ENCODE measurements around the gene TRAM2.

Gene TRAM2

DNA sequence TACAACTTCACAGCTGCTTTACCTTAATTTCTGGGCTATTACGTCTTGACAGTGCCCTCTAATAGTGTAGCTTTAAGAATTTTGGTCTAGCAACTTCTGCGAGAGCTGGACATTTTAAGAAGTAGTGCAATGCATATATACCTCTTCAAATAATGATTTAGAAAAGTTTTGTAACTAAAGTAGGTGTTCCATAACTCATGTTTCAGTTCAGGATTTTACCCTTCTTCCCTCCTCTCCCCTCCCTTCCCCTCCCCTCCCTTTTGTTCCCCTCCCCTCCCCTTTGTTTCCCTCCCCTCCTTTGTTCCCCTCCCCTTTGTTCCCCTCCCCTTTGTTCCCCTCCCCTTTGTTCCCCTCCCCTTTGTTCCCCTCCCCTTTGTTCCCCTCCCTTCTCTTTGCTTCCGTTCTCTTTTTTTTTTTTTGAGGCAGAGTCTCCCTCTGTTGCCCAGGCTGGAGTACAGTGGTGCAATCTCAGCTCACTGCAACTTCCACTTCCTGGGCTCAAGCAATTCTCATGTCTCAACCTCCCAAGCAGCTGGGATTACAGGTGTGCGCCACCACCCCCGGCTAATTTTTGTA is 28.8 kb upstream of the TRAM2 start:
- DNase-seq (ENCODE audit: low read depth in 1 of 2, low spot score in 1 of 2), result no peak
- TF ChIP-seq JUND (IDR thresholded peaks at IDR 0.05; ENCODE audit: low read depth), result no peak
- in situ Hi-C loops (cut with HindIII; ENCODE audit: low pct_unique_long_range_greater_than_20kb, low sequenced_read_pairs), result no loop called here

- in situ Hi-C loops (cut with HindIII; ENCODE audit: low pct_unique_long_range_greater_than_20kb, low sequenced_read_pairs), result no loop called here
- no peak for TF ChIP-seq JUND (IDR thresholded peaks at IDR 0.05; ENCODE audit: low read depth)
- DNase-seq (ENCODE audit: low read depth in 1 of 2, low spot score in 1 of 2), result no peak
Measured at GRCh38 chr6:52603000-52603795, 26.3 kb upstream of the TRAM2 start.

GRCh38 chr6:52598824-52599190 is 21.9 kb upstream of the TRAM2 start:
- in situ Hi-C loops (cut with HindIII; ENCODE audit: low pct_unique_long_range_greater_than_20kb, low sequenced_read_pairs), result no loop called here
- DNase-seq (ENCODE audit: low read depth in 1 of 2, low spot score in 1 of 2), result no peak
- TF ChIP-seq JUND (IDR thresholded peaks at IDR 0.05; ENCODE audit: low read depth), result no peak

GRCh38 chr6:52598123-52598823 is 21.4 kb upstream of the TRAM2 start:
- no peak for TF ChIP-seq JUND (IDR thresholded peaks at IDR 0.05; ENCODE audit: low read depth)
- in situ Hi-C loops (cut with HindIII; ENCODE audit: low pct_unique_long_range_greater_than_20kb, low sequenced_read_pairs), result no loop called here
- DNase-seq (ENCODE audit: low read depth in 1 of 2, low spot score in 1 of 2), result peak in 1 of 2 experiments; percentile 67

DNA sequence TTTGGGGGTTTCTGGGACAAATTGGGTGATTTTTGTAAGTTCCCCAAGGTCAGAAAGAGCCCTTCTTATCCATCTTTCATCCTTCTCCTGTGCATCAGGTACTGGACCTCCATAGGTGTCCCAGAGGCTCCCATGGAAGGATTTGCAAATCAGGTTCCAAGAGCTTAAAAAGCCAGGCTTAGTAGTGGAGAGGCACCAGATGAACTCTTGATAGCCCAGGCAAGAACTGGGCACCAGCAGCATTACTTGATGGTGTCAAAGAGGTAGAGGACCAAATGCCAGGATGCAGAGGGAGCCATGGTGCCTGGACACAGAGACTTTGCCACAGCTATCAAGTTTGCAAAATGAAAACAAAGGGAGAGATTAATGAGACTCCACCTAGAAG is 20.9 kb upstream of the TRAM2 start:
- TF ChIP-seq JUND (IDR thresholded peaks at IDR 0.05; ENCODE audit: low read depth), result no peak
- DNase-seq (ENCODE audit: low read depth in 1 of 2, low spot score in 1 of 2), result no peak
- in situ Hi-C loops (cut with HindIII; ENCODE audit: low pct_unique_long_range_greater_than_20kb, low sequenced_read_pairs), result no loop called here

GRCh38 chr6:52596371-52597028 is 19.6 kb upstream of the TRAM2 start:
- in situ Hi-C loops (cut with HindIII; ENCODE audit: low pct_unique_long_range_greater_than_20kb, low sequenced_read_pairs), result no loop called here
- TF ChIP-seq JUND (IDR thresholded peaks at IDR 0.05; ENCODE audit: low read depth), result no peak
- DNase-seq (ENCODE audit: low read depth in 1 of 2, low spot score in 1 of 2), result no peak

DNA sequence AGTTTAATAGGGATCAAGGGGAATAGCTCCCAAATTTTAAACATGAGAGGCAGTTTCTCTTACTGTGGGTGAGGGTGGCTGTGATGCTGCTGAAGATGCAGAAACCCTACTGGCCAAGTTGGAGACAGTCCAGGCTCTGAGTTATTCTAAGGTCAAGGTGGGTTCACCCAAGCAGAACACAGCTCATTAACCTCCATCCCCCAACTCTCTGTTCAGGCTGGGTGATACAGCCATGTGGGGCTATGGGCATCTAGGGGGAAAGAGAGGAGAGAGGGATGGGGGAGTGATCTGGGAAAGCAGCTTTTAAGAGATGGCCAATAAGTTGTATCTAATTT is 18.9 kb upstream of the TRAM2 start:
- in situ Hi-C loops (cut with HindIII; ENCODE audit: low pct_unique_long_range_greater_than_20kb, low sequenced_read_pairs), result no loop called here
- no peak for TF ChIP-seq JUND (IDR thresholded peaks at IDR 0.05; ENCODE audit: low read depth)
- no peak for DNase-seq (ENCODE audit: low read depth in 1 of 2, low spot score in 1 of 2)

DNA sequence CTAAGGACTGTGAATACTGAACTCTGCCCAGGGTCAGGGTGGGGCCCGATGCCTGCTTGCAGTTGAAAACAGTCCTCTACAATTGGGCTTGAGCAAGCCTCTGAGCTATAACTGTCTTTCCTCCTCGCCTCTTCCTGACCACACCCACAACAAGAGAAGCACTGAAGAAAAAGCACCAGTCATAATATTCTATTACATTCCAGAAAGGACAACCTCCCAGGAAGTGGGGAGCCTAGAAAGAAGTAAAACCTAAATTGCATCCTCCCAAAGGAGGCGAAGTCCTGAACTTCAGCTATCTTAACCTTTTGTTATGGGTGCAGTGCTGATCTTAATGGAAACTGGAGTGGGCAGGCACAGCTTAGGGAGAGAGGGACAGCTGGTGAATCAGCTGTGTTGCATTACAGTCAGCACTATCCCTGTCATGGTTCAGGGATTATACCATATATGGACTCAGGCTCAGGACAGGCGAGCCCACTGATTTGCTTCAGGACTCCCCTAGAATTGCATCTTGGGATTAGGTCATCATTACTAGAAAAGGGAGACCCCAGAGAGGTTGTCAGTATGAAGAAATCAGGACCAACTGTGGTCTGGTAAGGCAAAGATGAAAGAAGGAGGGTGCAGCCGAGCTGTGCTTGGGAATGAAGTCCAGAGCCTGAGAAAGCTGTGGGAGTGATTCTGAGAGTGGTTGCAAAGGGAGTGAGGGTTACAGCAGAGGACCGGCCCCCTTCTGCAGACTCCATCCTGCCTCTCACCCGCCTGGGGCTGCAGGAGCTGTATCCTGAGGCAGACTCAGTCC is 18.3 kb upstream of the TRAM2 start:
- in situ Hi-C loops (cut with HindIII; ENCODE audit: low pct_unique_long_range_greater_than_20kb, low sequenced_read_pairs), result no loop called here
- no peak for DNase-seq (ENCODE audit: low read depth in 1 of 2, low spot score in 1 of 2)
- TF ChIP-seq JUND (IDR thresholded peaks at IDR 0.05; ENCODE audit: low read depth), result no peak

DNA sequence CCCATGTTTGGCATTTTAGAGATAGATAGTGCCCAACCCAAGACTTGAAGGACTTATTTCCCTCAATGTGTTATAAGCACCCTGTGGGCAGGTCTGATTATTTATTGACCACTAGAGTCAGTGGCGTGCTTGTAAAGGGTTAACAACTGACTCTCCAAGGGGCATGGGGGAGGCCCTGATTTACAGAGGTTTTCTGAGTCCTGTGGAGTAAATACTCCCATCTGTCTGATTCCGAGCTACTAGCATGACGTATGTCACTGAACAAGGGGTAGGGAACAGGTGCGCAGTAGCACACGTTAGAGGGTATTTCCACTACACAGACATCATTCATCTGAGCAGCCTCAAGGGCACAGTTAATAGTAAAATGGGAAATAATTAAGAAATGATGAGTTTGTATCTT is 17.4 kb upstream of the TRAM2 start:
- TF ChIP-seq JUND (IDR thresholded peaks at IDR 0.05; ENCODE audit: low read depth), result no peak
- in situ Hi-C loops (cut with HindIII; ENCODE audit: low pct_unique_long_range_greater_than_20kb, low sequenced_read_pairs), result no loop called here
- no peak for DNase-seq (ENCODE audit: low read depth in 1 of 2, low spot score in 1 of 2)

DNA sequence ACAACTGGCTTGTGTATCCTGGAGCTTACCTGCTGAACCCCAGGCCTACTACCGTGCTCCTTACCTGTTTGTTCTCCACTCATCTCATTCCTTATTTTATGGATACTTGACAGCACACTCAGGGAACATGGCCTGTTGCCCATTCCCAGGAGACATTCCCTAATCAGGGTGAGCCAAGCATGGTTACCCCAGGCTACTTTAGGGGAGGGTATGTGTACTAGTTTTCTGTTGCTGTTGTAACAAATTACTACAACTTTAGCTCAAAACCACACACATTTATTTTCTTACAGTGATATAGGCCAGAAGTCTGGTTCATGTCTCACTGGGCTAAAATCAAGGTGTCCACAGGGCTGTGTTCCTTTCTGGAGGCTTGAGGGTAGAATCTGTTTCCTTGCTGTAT is 15.0 kb upstream of the TRAM2 start:
- in situ Hi-C loops (cut with HindIII; ENCODE audit: low pct_unique_long_range_greater_than_20kb, low sequenced_read_pairs), result no loop called here
- no peak for TF ChIP-seq JUND (IDR thresholded peaks at IDR 0.05; ENCODE audit: low read depth)
- no peak for DNase-seq (ENCODE audit: low read depth in 1 of 2, low spot score in 1 of 2)

GRCh38 chr6:52590152-52590891 is 13.5 kb upstream of the TRAM2 start:
- no peak for TF ChIP-seq JUND (IDR thresholded peaks at IDR 0.05; ENCODE audit: low read depth)
- in situ Hi-C loops (cut with HindIII; ENCODE audit: low pct_unique_long_range_greater_than_20kb, low sequenced_read_pairs), result no loop called here
- DNase-seq (ENCODE audit: low read depth in 1 of 2, low spot score in 1 of 2), result peak in 1 of 2 experiments; percentile 58

DNA sequence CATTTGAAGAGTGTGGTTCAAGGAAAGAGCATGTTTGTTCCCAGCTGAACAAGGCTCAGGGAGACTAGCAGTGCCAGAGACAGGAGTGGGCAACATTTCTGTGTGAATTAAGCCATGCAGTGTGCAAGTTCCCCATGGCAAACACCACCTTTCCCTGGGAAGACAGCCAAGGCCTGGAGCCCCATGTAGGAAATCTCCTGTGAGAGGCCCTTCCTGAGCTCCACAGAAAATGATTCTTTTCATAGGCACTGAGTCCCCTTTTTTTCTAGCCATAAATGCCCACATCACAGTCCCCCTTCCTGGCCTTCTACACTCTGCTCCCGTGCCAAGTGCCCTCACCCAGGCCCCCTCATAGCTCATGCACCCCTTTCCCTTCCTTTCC is 11.8 kb upstream of the TRAM2 start:
- in situ Hi-C loops (cut with HindIII; ENCODE audit: low pct_unique_long_range_greater_than_20kb, low sequenced_read_pairs), result no loop called here
- no peak for TF ChIP-seq JUND (IDR thresholded peaks at IDR 0.05; ENCODE audit: low read depth)
- DNase-seq (ENCODE audit: low read depth in 1 of 2, low spot score in 1 of 2), result no peak

Data from T47D (cell line).